Measurements from ENCODE around the gene APCDD1. TPM values are rescaled to one million over a fixed set of nuclear protein-coding genes. Genes with fewer than 3 reads are reported as not detected.
"Not testable (repeated sequence)": the region's sequence is repeated elsewhere in the genome, so short reads cannot be mapped to it uniquely, and the experiment has no call there.

APCDD1 gene
- total and polyA plus RNA-seq, 7 experiments from 2014 or later = 0.16 to 0.81 TPM; not detected in 5

DNA sequence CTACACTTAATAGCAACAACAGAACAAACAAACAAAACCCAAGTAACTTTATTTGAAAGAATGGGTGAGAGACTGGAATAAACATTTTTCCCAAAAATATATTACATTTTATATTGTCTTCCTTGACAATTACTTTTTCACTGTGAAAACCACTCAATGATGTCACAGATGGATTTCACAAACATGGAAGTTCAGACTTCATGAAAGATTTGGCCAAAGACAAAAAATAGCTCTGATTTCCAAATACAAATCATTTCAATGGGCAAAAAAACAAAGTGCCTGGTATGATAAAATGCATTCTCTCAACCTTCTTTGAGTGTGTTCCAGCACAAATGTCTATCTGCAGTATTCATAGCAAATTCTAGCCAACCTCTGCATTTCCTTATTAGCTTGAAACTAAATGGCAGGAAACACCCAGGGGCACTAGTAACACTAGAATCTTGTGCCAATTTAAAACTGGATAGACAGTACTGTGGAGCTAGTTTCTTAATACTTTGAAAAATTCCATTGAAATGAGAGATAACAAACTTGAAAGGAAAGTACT, 42.8 kb downstream of the APCDD1 start:
- H3K27ac ChIP-seq (ENCODE audit: low read depth, low read length) = no peak overlapping the region
- H3K27ac Mint-ChIP-seq = no peak overlapping the region
- ChIA-PET CTCF (no interaction called here), POLR2A (no interaction called here)
- no peak overlapping the region for H3K4me3 ChIP-seq (ENCODE audit: low read length)
- peaks cover 3 to 14% (median 11%) of the 10 kb centered on the region in 5 donors for H3K27me3 Mint-ChIP-seq
- H3K27me3 ChIP-seq (ENCODE audit: control insufficient read depth in 2 of 2, insufficient read depth in 2 of 2, low read length in 2 of 2) = no peaks in the 10 kb centered on the region
- ATAC-seq (no peak), DNase-seq (no peak)
- H3K36me3 ChIP-seq (ENCODE audit: control insufficient read depth in 2 of 3, insufficient read depth in 3 of 3, low read length in 3 of 3) = no peaks in the 10 kb centered on the region
- H3K4me1 ChIP-seq (ENCODE audit: control insufficient read depth in 2 of 2, insufficient read depth in 2 of 2, low read length in 2 of 2) = no peaks in the 10 kb centered on the region
- intact Hi-C loops (cut with micrococcal nuclease) = no loop called here
- no peak overlapping the region for H3K4me3 Mint-ChIP-seq
- peaks cover 0 to 2% (median 0%) of the 10 kb centered on the region in 11 donors for H3K9me3 Mint-ChIP-seq
- H3K4me1 Mint-ChIP-seq = peaks cover 0 to 8% (median 7%) of the 10 kb centered on the region in 7 donors
- no peaks in the 10 kb centered on the region for H3K9me3 ChIP-seq (ENCODE audit: control insufficient read depth in 2 of 3, low read length in 3 of 3)
- no peaks in the 10 kb centered on the region for H3K36me3 Mint-ChIP-seq

GRCh38 chr18:10499230-10499629, 44.8 kb downstream of the APCDD1 start:
- Histone ChIP-seq H3K9me3 (ENCODE audit: control insufficient read depth in 2 of 3, low read length in 3 of 3) (no peaks in the 10 kb centered on the region), H3K4me1 (ENCODE audit: control insufficient read depth in 2 of 2, insufficient read depth in 2 of 2, low read length in 2 of 2) (no peaks in the 10 kb centered on the region), H3K36me3 (ENCODE audit: control insufficient read depth in 2 of 3, insufficient read depth in 3 of 3, low read length in 3 of 3) (no peaks in the 10 kb centered on the region), H3K4me3 (ENCODE audit: low read length) (no peak overlapping the region), H3K27ac (ENCODE audit: low read depth, low read length) (no peak overlapping the region), H3K27me3 (ENCODE audit: control insufficient read depth in 2 of 2, insufficient read depth in 2 of 2, low read length in 2 of 2) (no peaks in the 10 kb centered on the region)
- ATAC-seq (peak; percentile 68), DNase-seq (peak in 1 of 9 donors; percentile 12)
- ChIA-PET CTCF (no interaction called here), POLR2A (no interaction called here)
- Mint-ChIP-seq H3K36me3 (no peaks in the 10 kb centered on the region), H3K4me3 (no peak overlapping the region), H3K27ac (no peak overlapping the region), H3K27me3 (peaks cover 8 to 27% (median 20%) of the 10 kb centered on the region in 5 donors), H3K4me1 (peaks cover 0 to 8% (median 7%) of the 10 kb centered on the region in 7 donors), H3K9me3 (peaks cover 0 to 2% (median 0%) of the 10 kb centered on the region in 11 donors)
- intact Hi-C loops (cut with micrococcal nuclease) = no loop called here

DNA sequence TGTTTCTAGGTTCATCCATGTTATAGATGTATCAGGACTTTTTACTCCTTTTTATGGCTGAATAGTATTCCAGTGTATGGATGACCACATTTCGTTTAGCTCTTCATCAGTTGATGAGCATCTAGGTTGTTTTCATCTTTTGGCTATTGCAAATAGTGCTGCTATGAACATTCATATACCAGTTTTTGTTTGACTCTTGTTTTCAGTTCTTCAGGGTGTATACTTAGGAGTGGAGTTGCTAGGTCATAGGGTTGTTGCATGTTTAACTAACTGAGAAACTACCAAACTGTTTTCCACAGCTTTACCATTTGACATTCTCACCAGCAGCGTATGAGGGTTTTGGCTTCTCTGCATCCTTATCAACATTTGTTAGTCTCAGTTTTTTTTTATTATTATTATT, 45.6 kb downstream of the APCDD1 start:
- no peaks in the 10 kb centered on the region for H3K9me3 ChIP-seq (ENCODE audit: control insufficient read depth in 2 of 3, low read length in 3 of 3)
- no peak overlapping the region for H3K4me3 ChIP-seq (ENCODE audit: low read length)
- CTCF ChIA-PET = no interaction called here
- no peaks in the 10 kb centered on the region for H3K4me1 ChIP-seq (ENCODE audit: control insufficient read depth in 2 of 2, insufficient read depth in 2 of 2, low read length in 2 of 2)
- no peaks in the 10 kb centered on the region for H3K36me3 ChIP-seq (ENCODE audit: control insufficient read depth in 2 of 3, insufficient read depth in 3 of 3, low read length in 3 of 3)
- DNase-seq (no peak), ATAC-seq (no peak)
- Mint-ChIP-seq H3K4me1 (peaks cover 0 to 8% (median 7%) of the 10 kb centered on the region in 7 donors), H3K27ac (no peak overlapping the region), H3K4me3 (no peak overlapping the region), H3K27me3 (peaks cover 16 to 32% (median 26%) of the 10 kb centered on the region in 5 donors), H3K9me3 (peaks cover 0 to 8% (median 4%) of the 10 kb centered on the region in 11 donors), H3K36me3 (peaks cover 0 to 6% (median 0%) of the 10 kb centered on the region in 5 donors)
- intact Hi-C loops (cut with micrococcal nuclease) = no loop called here
- no peak overlapping the region for H3K27ac ChIP-seq (ENCODE audit: low read depth, low read length)
- H3K27me3 ChIP-seq (ENCODE audit: control insufficient read depth in 2 of 2, insufficient read depth in 2 of 2, low read length in 2 of 2) = no peaks in the 10 kb centered on the region
- POLR2A ChIA-PET = no interaction called here

DNA sequence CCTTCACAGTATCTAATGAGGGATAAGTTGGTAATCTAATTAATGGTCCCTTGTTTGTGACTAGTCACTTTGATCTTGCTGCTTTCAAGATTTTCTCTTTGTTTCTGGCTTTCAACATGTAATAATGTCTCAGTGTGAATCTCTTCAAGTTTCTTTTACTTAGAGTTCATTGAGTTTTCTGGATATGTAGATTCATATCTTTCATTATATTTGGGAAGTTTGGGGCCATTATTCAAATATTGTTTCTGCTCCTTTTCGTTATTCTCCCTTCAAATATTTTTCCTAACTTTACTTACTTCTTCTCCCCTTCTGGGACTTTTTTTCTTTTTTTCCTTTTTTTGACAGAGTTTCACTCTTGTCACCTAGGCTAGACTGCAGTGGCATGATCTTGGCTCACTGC, 50.3 kb downstream of the APCDD1 start:
- Mint-ChIP-seq H3K27ac (no peak overlapping the region), H3K4me1 (no peaks in the 10 kb centered on the region), H3K9me3 (peaks cover 0 to 36% (median 12%) of the 10 kb centered on the region in 11 donors), H3K4me3 (no peak overlapping the region), H3K27me3 (peaks cover 19 to 43% (median 24%) of the 10 kb centered on the region in 5 donors), H3K36me3 (peaks cover 0 to 15% (median 0%) of the 10 kb centered on the region in 5 donors)
- intact Hi-C loops (cut with micrococcal nuclease) = no loop called here
- ChIA-PET POLR2A (no interaction called here), CTCF (no interaction called here)
- DNase-seq = no peak
- H3K9me3 ChIP-seq (ENCODE audit: control insufficient read depth in 2 of 3, low read length in 3 of 3) = peaks cover 0 to 15% (median 0%) of the 10 kb centered on the region in 3 experiments
- no peaks in the 10 kb centered on the region for H3K36me3 ChIP-seq (ENCODE audit: control insufficient read depth in 2 of 3, insufficient read depth in 3 of 3, low read length in 3 of 3)
- no peak overlapping the region for H3K4me3 ChIP-seq (ENCODE audit: low read length)
- H3K27ac ChIP-seq (ENCODE audit: low read depth, low read length) = no peak overlapping the region
- H3K27me3 ChIP-seq (ENCODE audit: control insufficient read depth in 2 of 2, insufficient read depth in 2 of 2, low read length in 2 of 2) = no peaks in the 10 kb centered on the region
- H3K4me1 ChIP-seq (ENCODE audit: control insufficient read depth in 2 of 2, insufficient read depth in 2 of 2, low read length in 2 of 2) = no peaks in the 10 kb centered on the region
- no peak for ATAC-seq

DNA sequence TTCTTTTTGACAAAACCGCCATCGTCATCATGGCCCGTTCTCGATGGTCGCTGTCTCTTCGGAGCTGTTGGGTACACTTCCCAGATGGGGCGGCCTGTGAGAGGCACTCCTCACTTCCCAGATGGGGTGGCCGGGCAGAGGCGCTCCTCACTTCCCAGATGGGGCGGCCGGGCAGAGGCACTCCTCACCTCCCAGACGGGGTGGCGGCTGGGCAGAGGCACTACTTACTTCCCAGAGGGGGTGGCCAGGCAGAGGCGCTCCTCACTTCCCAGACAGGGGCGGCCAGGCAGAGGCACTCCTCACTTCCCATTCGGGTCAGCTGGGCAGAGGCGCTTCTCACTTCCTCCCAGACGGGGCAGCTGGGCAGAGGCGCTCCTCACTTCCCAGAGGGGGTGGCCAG, 51.5 kb downstream of the APCDD1 start:
- H3K9me3 Mint-ChIP-seq = peaks cover 0 to 37% (median 12%) of the 10 kb centered on the region in 11 donors
- H3K4me3 ChIP-seq (ENCODE audit: low read length); H3K4me1 ChIP-seq (ENCODE audit: control insufficient read depth in 2 of 2, insufficient read depth in 2 of 2, low read length in 2 of 2); H3K4me1 Mint-ChIP-seq; POLR2A ChIA-PET; ATAC-seq; CTCF ChIA-PET; H3K36me3 ChIP-seq (ENCODE audit: control insufficient read depth in 2 of 3, insufficient read depth in 3 of 3, low read length in 3 of 3); H3K27ac Mint-ChIP-seq; H3K27ac ChIP-seq (ENCODE audit: low read depth, low read length); H3K4me3 Mint-ChIP-seq; DNase-seq; intact Hi-C loops (cut with micrococcal nuclease); H3K27me3 ChIP-seq (ENCODE audit: control insufficient read depth in 2 of 2, insufficient read depth in 2 of 2, low read length in 2 of 2): not testable (repeated sequence)
- H3K27me3 Mint-ChIP-seq = peaks cover 14 to 40% (median 26%) of the 10 kb centered on the region in 5 donors
- H3K36me3 Mint-ChIP-seq = peaks cover 0 to 15% (median 0%) of the 10 kb centered on the region in 5 donors
- peaks cover 0 to 15% (median 0%) of the 10 kb centered on the region in 3 experiments for H3K9me3 ChIP-seq (ENCODE audit: control insufficient read depth in 2 of 3, low read length in 3 of 3)

DNA sequence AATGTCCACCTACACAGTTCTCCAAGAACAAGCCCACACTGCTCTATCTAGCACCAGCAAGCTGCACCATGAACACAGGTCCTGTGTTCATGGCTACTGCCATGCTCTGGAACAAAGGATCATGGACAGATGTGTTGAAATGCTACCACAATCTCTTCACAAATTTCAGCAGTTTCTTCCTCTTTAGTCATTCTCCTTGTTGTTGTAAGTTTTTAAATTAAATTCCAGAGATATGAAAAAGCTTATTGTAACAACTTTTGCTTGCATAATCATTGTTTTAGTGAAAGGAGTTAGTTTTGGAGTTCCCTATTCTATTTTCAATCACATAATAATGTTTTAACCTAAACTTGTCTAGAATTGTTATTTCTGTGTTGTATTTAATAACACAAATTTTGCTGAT, 54.2 kb downstream of the APCDD1 start:
- ATAC-seq (no peak), DNase-seq (no peak)
- Mint-ChIP-seq H3K4me1 (no peaks in the 10 kb centered on the region), H3K36me3 (peaks cover 0 to 15% (median 0%) of the 10 kb centered on the region in 5 donors), H3K27ac (no peak overlapping the region), H3K4me3 (no peak overlapping the region), H3K9me3 (peaks cover 0 to 37% (median 12%) of the 10 kb centered on the region in 11 donors), H3K27me3 (peaks cover 2 to 38% (median 19%) of the 10 kb centered on the region in 5 donors)
- H3K4me3 ChIP-seq (ENCODE audit: low read length) = no peak overlapping the region
- no peaks in the 10 kb centered on the region for H3K27me3 ChIP-seq (ENCODE audit: control insufficient read depth in 2 of 2, insufficient read depth in 2 of 2, low read length in 2 of 2)
- intact Hi-C loops (cut with micrococcal nuclease) = no loop called here
- POLR2A ChIA-PET = no interaction called here
- CTCF ChIA-PET = no interaction called here
- no peak overlapping the region for H3K27ac ChIP-seq (ENCODE audit: low read depth, low read length)
- H3K36me3 ChIP-seq (ENCODE audit: control insufficient read depth in 2 of 3, insufficient read depth in 3 of 3, low read length in 3 of 3) = no peaks in the 10 kb centered on the region
- H3K4me1 ChIP-seq (ENCODE audit: control insufficient read depth in 2 of 2, insufficient read depth in 2 of 2, low read length in 2 of 2) = no peaks in the 10 kb centered on the region
- peaks cover 0 to 15% (median 0%) of the 10 kb centered on the region in 3 experiments for H3K9me3 ChIP-seq (ENCODE audit: control insufficient read depth in 2 of 3, low read length in 3 of 3)

DNA sequence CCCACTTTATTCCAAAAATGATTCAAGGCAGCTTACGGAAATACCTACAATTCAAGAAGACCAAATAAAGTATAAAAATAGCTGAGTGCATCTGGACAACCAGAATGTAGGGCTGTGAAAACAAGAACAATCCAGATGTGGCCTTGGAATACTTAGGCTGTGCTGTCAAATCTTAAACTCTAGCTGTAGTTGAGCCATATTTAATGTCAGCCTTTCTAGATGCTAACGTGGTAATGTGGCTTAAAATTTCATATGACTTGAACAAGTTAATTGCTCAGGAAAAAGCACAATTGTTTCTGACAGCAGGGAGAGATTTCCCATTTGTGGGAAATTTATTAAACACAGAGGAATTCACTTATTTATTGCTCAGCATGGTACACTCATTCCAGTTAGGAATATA, 56.8 kb downstream of the APCDD1 start:
- no peak overlapping the region for H3K27ac ChIP-seq (ENCODE audit: low read depth, low read length)
- no peak overlapping the region for H3K4me3 ChIP-seq (ENCODE audit: low read length)
- no peaks in the 10 kb centered on the region for H3K36me3 ChIP-seq (ENCODE audit: control insufficient read depth in 2 of 3, insufficient read depth in 3 of 3, low read length in 3 of 3)
- ChIA-PET POLR2A (no interaction called here), CTCF (no interaction called here)
- H3K27me3 ChIP-seq (ENCODE audit: control insufficient read depth in 2 of 2, insufficient read depth in 2 of 2, low read length in 2 of 2) = no peaks in the 10 kb centered on the region
- H3K27me3 Mint-ChIP-seq = peaks cover 16 to 37% (median 25%) of the 10 kb centered on the region in 5 donors
- peaks cover 0 to 9% (median 0%) of the 10 kb centered on the region in 5 donors for H3K36me3 Mint-ChIP-seq
- H3K9me3 Mint-ChIP-seq = peaks cover 0 to 29% (median 12%) of the 10 kb centered on the region in 11 donors
- no peak overlapping the region for H3K4me3 Mint-ChIP-seq
- peaks cover 0 to 2% (median 0%) of the 10 kb centered on the region in 7 donors for H3K4me1 Mint-ChIP-seq
- ATAC-seq (no peak), DNase-seq (no peak)
- no peaks in the 10 kb centered on the region for H3K4me1 ChIP-seq (ENCODE audit: control insufficient read depth in 2 of 2, insufficient read depth in 2 of 2, low read length in 2 of 2)
- intact Hi-C loops (cut with micrococcal nuclease) = no loop called here
- no peak overlapping the region for H3K27ac Mint-ChIP-seq
- H3K9me3 ChIP-seq (ENCODE audit: control insufficient read depth in 2 of 3, low read length in 3 of 3) = peaks cover 0 to 15% (median 0%) of the 10 kb centered on the region in 3 experiments
